T-helper 1 cell treated with Interleukin-12 subunit alpha and Interleukin-12 subunit beta and Interleukin-4 antibody, amounts not matched to agents 30 ng/mL and 1 ng/mL, for 36 hours (primary cell): Measurements from ENCODE around the gene ZNF439. TPM values are rescaled to one million over a fixed set of nuclear protein-coding genes. Genes with fewer than 3 reads are reported as not detected.

Experiments
- total RNA-seq: library from RNA; stranded (reverse); gene quantifications from 2 replicates; pipeline ENCODE4 v1.2.3, GENCODE V29; 2022

The ZNF439 gene
- total RNA-seq, 1 donor from 2014 or later, result 7.4 TPM

Other genes starting within 250 kb of the ZNF439 start
- gene ZNF823, start 109.8 kb upstream of the ZNF439 start, total RNA-seq, result 2.3 and 3.0 TPM in 2 replicates
- 4.6 and 5.6 TPM in 2 replicates for gene ZNF441, start 81.7 kb upstream of the ZNF439 start, total RNA-seq
- gene ZNF491, start 50.2 kb upstream of the ZNF439 start, total RNA-seq, result 0.44 and 1.1 TPM in 2 replicates
- 11.4 and 11.9 TPM in 2 replicates for gene ZNF440, start 34.5 kb upstream of the ZNF439 start, total RNA-seq
- gene ZNF69, start 39.1 kb downstream of the ZNF439 start, total RNA-seq, result 0.98 and 1.3 TPM in 2 replicates
- 15.8 and 16.4 TPM in 2 replicates for gene ZNF700, start 76.4 kb downstream of the ZNF439 start, total RNA-seq
- 1.1 and 1.7 TPM in 2 replicates for gene ZNF763, start 116.3 kb downstream of the ZNF439 start, total RNA-seq
- gene ZNF433, start 187.0 kb downstream of the ZNF439 start, total RNA-seq, result 0.29 and 0.46 TPM in 2 replicates
- 0.32 and 0.54 TPM in 2 replicates for gene ZNF878, start 204.2 kb downstream of the ZNF439 start, total RNA-seq
- gene ZNF844, start 216.0 kb downstream of the ZNF439 start, total RNA-seq, result 0.54 and 0.78 TPM in 2 replicates